GM10248 (cell line): ENCODE measurements around the gene CNP.

Experiments
- CTCF ChIA-PET: fragments of 300-600 bp; sonication (Branson Sonifier 250); formaldehyde crosslinking; extraction: SDS; loops from one replicate; lab custom pipeline; 2021; ENCODE audit warnings: antibody characterized with exemption; lab: Yijun Ruan, JAX
- POLR2A ChIA-PET: fragments of 350-650 bp; sonication (Branson Sonifier 250); formaldehyde crosslinking; extraction: SDS; loops from one replicate; lab custom pipeline; 2020; ENCODE audit warnings: antibody characterized with exemption; lab: Yijun Ruan, JAX
- DNase-seq: peaks from one replicate; pipeline ENCODE4 v3.0.0; 2012; ENCODE audit errors: extremely low spot score
- TF ChIP-seq, protein P1 (sequence below): IDR thresholded peaks from 2 replicates; pipeline ENCODE4 v1.5.1; 2012; ENCODE audit warnings: mild to moderate bottlenecking, low read depth; ENCODE audit errors: extremely low read depth, missing control alignments, control extremely low read depth

The CNP gene

DNA sequence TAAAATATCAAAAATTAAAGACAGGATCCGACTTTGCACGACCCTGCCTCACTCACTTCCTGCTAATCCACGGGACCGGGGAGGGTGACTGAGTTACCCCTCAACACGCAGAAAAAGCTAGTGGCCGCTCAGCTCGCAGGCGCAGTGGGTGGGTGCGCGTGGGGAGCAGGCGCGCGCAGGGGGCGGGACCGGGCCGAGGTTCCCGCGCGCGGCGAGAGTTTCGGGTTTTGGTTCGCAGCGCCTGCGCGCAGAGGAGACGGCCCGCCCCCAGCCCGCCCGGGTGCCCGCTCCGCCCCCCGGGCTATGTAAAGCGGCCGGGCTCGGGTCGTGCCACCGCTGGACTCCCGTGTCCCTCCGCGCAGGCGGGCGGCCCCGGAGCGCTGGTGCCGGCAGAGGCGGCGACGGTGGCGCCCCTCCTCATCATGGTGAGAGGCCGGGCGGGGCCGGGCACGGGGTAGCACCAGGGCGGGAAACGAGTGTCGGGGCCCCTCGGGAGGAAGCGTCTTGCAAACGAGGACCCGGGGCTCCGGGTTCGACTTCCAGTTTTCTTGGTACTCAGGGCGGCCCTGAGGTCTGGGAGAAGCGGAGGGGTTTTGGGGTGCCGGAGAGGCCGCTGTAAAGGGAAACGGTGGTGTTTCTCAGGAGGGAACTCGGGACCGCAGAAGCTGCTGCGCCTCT, at the start of gene CNP:
Gene CNP, plus strand, starts transcription at position 333 of the 678 bp plus-strand sequence. Its CDS starts 90 bp downstream, at position 423.
- CTCF ChIA-PET, result interaction anchor here (0.7 to 12.1 kb wide), 10 partner anchors 11 to 436 kb away, joined by 3 to 172 read pairs (median 4); partner anchors contain the start of genes DHX58, DNAJC7, KAT2A and NKIRAS2
- POLR2A ChIA-PET, result interaction anchor here (0.6 to 1.8 kb wide), 16 partner anchors 9 to 1727 kb away, joined by 3 to 14 read pairs (median 3); partner anchors contain the start of genes DHX58, DNAJC7 and ODAD4
- DNase-seq, result peak; percentile 97
- TF ChIP-seq, protein P1, sequence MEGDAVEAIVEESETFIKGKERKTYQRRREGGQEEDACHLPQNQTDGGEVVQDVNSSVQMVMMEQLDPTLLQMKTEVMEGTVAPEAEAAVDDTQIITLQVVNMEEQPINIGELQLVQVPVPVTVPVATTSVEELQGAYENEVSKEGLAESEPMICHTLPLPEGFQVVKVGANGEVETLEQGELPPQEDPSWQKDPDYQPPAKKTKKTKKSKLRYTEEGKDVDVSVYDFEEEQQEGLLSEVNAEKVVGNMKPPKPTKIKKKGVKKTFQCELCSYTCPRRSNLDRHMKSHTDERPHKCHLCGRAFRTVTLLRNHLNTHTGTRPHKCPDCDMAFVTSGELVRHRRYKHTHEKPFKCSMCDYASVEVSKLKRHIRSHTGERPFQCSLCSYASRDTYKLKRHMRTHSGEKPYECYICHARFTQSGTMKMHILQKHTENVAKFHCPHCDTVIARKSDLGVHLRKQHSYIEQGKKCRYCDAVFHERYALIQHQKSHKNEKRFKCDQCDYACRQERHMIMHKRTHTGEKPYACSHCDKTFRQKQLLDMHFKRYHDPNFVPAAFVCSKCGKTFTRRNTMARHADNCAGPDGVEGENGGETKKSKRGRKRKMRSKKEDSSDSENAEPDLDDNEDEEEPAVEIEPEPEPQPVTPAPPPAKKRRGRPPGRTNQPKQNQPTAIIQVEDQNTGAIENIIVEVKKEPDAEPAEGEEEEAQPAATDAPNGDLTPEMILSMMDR, result no peak

DNA sequence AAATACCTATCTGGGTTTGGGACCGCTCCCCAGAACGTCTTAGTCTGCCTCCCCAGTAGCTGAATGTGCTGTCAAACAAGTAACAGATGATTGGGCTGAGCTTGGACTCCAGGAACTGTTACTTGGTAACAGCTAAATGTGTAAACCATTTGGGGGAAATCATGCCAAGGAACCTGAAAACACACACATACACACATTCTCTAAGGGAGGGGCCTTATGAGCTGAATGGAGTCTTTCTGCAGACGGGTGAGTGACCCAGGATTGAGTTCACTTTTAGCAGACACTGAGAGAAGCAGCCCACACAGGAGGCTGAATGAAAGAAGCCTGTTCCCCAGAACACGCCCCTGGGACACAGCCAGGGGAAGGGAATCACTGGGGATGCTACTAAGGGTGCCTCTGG, 49.4 kb upstream of the CNP start:
- ChIA-PET POLR2A (no interaction called here), CTCF (interaction anchor here (0.7 to 2.9 kb wide), 3 partner anchors 8 to 13 kb away, joined by 3 to 13 read pairs (median 5); partner anchors contain the start of gene ODAD4)
- no peak for DNase-seq
- TF ChIP-seq, protein P1, result no peak

DNA sequence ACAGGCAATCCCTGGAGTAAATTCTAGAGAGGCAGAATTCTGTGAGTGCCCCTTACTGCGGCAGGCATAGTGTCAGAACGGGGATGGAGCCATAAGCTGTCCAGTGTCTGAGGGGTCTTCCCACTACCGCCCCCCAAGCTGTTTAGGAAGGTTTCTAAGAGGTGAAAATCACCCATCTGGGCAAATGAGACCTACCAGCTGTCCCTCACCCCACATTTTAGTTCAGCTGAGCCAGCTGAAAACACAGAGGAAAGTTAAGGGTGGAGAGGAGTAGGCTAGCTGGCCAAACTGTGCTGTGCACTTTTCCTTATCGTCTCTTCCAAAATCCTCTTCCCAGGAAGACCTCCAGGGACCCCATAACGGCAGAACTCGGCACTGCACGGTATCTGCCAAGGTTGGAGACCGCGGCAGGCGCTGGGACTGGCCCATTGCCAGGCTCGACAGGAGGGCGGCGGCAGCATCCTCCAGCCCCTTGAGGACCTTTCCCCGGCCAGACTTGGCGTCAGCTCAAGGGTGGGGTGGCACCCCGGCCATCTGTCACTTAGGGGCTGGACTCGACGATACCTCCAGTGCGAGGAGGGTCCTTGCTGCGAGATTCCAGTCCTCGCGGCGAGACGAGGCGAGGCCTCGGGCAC, 48.8 kb upstream of the CNP start:
- POLR2A ChIA-PET, result interaction anchor here (1.7 kb wide), 1 partner anchor 13 kb away, joined by 9 read pairs; the partner anchor contains the start of gene ODAD4
- TF ChIP-seq, protein P1, result no peak
- DNase-seq, result peak; percentile 40
- CTCF ChIA-PET, result interaction anchor here (1.3 to 2.9 kb wide), 3 partner anchors 9 to 12 kb away, joined by 4 to 13 read pairs (median 5); partner anchors contain the start of gene ODAD4

DNA sequence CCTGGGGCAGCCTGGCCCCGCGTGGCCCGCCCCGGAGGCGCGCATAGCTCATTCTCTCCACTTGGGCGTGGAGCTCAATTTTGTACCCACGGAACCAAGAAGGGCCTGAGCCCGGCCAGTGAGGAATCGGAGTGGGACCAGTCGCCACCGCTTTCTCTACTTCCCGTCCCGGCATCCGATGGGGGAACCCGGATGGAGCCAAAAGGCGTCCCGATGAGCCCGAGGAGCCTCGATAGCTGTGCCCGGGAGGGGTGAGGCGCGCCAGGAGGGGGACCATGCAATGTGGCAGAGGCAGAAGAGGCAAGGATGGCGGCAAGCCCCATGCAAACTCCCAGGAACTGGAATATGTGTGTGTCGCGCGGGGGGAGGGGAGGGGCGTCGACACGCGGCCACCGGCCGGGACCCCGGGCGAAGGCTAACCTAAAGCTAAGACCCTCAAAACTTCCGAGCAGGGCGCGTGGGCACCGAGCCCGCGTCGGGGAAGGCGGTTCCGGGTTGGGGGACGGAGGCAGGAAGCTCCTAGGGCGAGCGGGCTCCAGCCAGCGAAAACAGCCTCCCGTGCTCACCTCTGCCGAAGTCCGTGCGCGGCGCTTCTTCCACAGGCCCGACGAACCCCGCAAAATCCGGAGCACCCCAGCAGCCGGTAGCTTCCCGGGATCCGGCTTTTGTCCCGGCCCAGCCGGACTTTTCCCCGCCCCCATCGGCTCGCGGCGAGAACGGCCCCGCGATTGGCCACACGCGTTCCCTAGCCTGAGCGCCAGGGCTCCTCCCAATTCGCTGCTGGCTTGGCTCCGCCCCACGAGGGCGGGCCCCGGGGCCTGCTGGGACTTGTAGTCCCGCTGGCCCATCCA, 48.1 kb upstream of the CNP start, which contains the start of gene ACLY:
Gene ACLY, minus strand, starts transcription at position 638 of the 851 bp plus-strand sequence. CDS start 5,078 bp downstream, outside the sequence.
- TF ChIP-seq, protein P1, result no peak
- ChIA-PET POLR2A (interaction anchor here (0.5 to 1.7 kb wide), 3 partner anchors 12 to 76 kb away, joined by 3 to 9 read pairs (median 4); partner anchors contain the start of gene ODAD4), CTCF (interaction anchor here (1.3 to 2.9 kb wide), 3 partner anchors 8 to 11 kb away, joined by 4 to 13 read pairs (median 5); partner anchors contain the start of gene ODAD4)
- peak; percentile 100 for DNase-seq

DNA sequence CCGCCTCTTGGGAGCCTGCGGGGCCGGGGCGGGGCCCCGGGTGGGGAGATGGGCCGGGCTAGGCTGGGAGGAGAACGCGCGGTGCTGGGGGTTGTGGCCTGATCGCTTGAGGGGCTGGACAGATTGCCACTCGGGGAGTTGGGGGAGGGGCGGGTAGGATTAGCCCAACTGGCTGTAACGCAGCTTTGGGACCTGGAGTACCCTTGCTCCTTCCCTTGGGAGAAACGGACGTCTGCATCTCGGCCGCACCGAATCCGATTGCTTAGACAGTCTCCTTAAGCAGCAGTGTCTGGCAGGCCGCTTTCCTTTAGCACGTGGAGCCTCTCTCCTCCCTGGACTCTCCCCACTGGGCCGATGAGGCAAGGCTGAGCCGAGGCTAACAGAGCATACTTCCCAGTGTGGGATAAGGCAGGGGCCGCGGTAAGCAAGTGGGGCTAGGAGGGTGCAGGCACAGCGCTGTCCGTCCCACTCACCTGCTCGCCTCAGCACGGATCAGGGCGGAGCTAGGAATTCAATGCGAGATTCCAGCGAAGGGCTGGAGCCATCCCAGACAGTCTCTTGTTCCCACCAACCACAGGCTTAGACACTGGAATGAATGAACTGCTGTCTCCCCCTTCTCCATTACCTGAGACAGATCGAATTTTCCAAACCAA, 47.3 kb upstream of the CNP start:
- ChIA-PET POLR2A (interaction anchor here (0.5 to 1.7 kb wide), 3 partner anchors 11 to 77 kb away, joined by 3 to 9 read pairs (median 4); partner anchors contain the start of gene ODAD4), CTCF (interaction anchor here (2.9 kb wide), 1 partner anchor 10 kb away, joined by 13 read pairs; the partner anchor contains the start of gene ODAD4)
- no peak for DNase-seq
- TF ChIP-seq, protein P1, result no peak
